LNCaP clone FGC (cell line): ENCODE results near the gene AADACL2.

Source experiments
- DNase-seq: peaks from one replicate; pipeline ENCODE4 v3.0.0-alpha.2; 2011; ENCODE audit warnings: low read depth
- H3K4me3 ChIP-seq: 2 replicates; pipeline ENCODE4 v1.5.1; 2011; ENCODE audit warnings: mild to moderate bottlenecking, low read depth, low read length, control low read depth
- CTCF ChIP-seq: IDR thresholded peaks from 2 replicates; pipeline ENCODE4 v1.5.1; 2012; ENCODE audit warnings: mild to moderate bottlenecking; ENCODE audit not compliant: control insufficient read depth, insufficient read depth; ENCODE audit errors: extremely low read depth

Gene AADACL2

GRCh38 chr3:151733613-151734012 lies at the start of gene AADACL2:
Gene AADACL2, plus strand, starts transcription at chr3:151733927. Its CDS starts 109 bp downstream, at chr3:151734036.
- DNase-seq, result no peak

GRCh38 chr3:151684094-151684493 lies 49.6 kb upstream of the AADACL2 start:
- DNase-seq, result no peak
- no peak overlapping the region for H3K4me3 ChIP-seq
- no peak for TF ChIP-seq CTCF

More at GRCh38 chr3:151733613-151734012, at the start of gene AADACL2:
- no peak within 1 kb of the TSS for H3K4me3 ChIP-seq
- no peak for TF ChIP-seq CTCF

- H3K4me3 ChIP-seq, result no peak overlapping the region
- no peak for DNase-seq
- TF ChIP-seq CTCF, result no peak
These were observed 47.5 kb upstream of the AADACL2 start for GRCh38 chr3:151686257-151686656.

- no peak for TF ChIP-seq CTCF
- no peak for DNase-seq
- H3K4me3 ChIP-seq, result no peak overlapping the region
These were observed 46.7 kb upstream of the AADACL2 start for GRCh38 chr3:151687076-151687475.

- no peak for TF ChIP-seq CTCF
- no peak for DNase-seq
- no peak overlapping the region for H3K4me3 ChIP-seq
These were observed 45.2 kb upstream of the AADACL2 start for GRCh38 chr3:151688571-151688970.

GRCh38 chr3:151690645-151691044 lies 43.1 kb upstream of the AADACL2 start:
- H3K4me3 ChIP-seq, result no peak overlapping the region
- DNase-seq, result no peak
- no peak for TF ChIP-seq CTCF

GRCh38 chr3:151697496-151697895 lies 36.2 kb upstream of the AADACL2 start:
- TF ChIP-seq CTCF, result no peak
- no peak for DNase-seq
- H3K4me3 ChIP-seq, result no peak overlapping the region
